NK-92 treated with Interleukin-12 subunit alpha and Interleukin-12 subunit beta, amount 100 ng/mL, for 24 hours (cell line): Measurements from ENCODE around the gene OOSP4A.

Experiments
- DNase-seq: peaks from one replicate; lab custom pipeline; 2025; lab: John Stamatoyannopoulos, UW

OOSP4A gene

GRCh38 chr11:59963733-59964132 lies at the start of gene OOSP4A:
Gene OOSP4A (plus strand): TSS chr11:59964033. CDS start chr11:59964033, 0 bp downstream.
- no peak for DNase-seq

- no peak for DNase-seq
Measured at GRCh38 chr11:59918480-59918879, 45.4 kb upstream of the OOSP4A start.

GRCh38 chr11:59918987-59919589 lies 44.7 kb upstream of the OOSP4A start:
- DNase-seq: no peak

GRCh38 chr11:59923813-59924212 lies 40.0 kb upstream of the OOSP4A start:
- no peak for DNase-seq

DNA sequence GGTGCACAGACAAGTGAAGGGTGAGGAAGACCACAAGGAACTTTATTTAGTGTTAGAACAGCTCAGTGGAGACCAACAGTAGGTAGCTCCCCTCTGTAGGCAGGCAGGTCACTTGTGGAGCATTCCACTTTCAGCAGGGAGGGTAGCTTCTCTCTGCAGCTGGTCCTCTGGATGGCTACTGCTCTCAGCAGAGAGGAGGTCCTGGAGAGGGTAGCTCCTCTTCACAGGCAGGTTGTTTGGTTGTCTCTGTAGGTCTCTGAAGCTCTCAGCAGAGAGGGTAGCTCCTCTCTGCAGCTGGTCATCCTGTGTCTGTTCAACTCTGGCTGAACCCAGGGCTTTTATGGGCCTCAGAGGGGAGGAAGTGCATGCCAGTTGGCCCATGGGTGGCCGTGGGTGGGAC lies 32.1 kb upstream of the OOSP4A start:
- DNase-seq: no peak

DNA sequence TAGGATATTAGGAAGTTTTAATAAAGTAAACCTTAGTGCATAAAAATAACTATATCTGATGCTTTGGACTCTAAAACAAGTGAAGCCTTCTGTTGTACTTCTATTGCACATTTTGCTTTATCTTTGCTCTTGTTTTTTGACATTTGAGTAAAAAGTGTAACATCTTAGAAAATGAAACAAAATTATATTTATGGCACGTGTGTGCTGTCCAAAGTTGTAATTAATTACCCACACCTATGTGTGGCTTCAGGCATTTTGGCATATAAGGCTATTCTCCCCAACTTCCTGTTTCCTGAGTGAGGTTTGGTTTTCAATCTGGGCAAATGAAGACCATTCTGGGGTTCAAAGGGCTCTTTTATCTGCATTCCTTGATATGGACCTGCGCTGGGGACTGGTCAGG lies 25.7 kb upstream of the OOSP4A start, which contains the start of gene OOSP1:
Gene OOSP1, plus strand, starts transcription at position 301 of the 400 bp plus-strand sequence. Its CDS starts 23 bp downstream, at position 324.
- no peak for DNase-seq

- DNase-seq: no peak
Measured at GRCh38 chr11:59938718-59939117, 25.1 kb upstream of the OOSP4A start.

DNA sequence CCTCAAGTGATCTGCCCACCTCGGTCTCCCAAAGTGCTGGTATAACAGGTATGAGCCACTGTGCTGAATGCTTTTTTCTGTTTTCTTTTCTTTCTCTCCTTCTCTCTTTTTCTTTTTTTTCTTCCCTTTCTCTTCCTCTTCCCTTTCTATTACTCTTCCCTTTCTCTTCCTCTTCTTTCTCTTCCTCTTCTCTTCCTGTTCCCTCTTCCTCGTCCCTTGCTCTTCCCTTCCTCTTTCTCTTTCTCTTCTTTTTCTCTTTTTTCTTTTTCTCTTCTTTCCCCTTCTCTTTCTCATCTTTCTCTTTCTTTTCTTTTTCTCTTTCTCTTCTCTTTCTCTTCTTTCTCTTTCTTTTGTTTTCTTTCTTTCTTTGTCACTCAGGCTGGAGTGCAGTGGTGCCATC lies 24.4 kb upstream of the OOSP4A start:
- no peak for DNase-seq

- DNase-seq: no peak
Measured at GRCh38 chr11:59941091-59941490, 22.7 kb upstream of the OOSP4A start.

GRCh38 chr11:59943997-59944714 lies 19.7 kb upstream of the OOSP4A start:
- no peak for DNase-seq

DNA sequence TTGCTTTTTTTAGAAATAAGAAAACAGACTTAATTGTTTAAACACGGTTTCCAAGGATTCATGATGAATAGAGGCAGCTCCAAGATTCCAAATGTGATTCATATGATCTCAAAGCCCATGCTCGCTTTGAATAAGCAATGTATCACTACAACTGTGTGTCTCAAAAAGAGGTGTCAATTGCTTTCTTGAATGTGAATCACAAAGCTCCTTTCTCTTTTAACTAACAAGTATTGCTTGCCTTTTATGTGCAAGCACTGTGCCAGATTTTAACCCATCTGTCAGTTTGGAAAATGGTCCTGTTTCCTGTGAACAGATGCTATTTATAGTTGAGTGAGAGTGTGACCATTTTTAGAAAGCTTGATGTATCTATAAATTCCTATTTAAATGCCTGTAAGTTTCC lies 19.1 kb upstream of the OOSP4A start:
- DNase-seq: no peak

DNA sequence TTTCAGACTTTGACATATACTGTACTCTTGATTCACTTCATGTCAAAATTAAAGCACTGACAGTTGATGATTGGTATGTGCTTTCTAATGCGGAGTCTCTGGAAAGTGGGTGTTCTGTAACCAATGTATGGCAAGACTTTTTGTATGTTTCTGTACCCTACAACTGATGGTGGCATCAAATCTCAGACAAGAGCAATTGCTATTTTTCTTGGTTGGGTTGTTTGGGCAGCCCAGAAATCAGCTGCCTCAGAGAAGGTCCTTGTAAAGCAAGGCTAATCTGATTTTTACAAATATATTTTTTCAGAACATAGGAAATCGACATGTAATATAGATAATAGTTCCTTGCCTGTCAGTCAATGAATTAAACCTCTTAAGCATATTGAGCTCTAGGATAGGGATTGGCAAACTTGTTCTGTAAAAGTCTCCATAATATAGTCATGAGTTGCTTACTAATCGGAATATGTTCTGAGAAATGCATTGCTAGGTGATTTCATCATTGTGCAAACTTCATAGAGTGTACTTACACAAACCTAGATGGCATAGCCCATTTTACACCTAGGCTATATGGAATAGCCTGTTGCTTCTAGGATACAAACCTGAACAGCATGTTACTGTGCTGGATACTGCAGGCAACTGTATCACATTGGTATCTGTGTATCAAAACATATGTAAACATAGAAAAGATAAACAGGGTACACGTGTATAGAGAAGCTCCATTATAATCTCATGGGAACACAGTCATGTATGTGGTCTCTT lies 10.2 kb upstream of the OOSP4A start:
- DNase-seq: no peak

DNA sequence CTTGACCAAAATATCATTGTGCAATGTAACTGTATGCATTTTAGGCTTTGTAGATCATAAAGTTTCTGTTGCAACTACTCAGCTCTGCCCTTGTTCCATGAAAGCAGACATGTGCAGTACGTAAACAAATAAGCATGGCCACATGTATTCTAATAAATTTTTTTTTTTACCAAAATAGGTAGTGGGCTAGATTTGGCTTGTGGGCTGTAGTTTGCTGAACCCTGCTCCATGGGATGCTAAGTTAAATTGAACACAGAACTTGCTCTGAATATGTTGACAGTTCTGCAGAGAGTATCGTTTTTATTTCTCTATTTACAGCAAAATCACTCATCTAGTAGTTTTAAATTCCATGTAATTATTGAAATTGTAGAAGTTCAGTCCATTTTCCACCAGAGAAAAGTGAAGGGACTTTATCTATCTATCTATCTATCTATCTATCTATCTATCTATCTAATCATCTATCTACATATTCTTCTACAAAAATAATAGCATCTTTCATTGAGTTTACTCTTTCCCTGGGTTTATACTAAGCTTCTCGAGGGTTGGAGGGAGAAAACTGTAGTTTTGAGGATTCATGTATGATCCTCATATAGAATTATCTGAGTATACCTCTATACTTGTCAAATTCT lies 9.5 kb upstream of the OOSP4A start:
- no peak for DNase-seq

DNA sequence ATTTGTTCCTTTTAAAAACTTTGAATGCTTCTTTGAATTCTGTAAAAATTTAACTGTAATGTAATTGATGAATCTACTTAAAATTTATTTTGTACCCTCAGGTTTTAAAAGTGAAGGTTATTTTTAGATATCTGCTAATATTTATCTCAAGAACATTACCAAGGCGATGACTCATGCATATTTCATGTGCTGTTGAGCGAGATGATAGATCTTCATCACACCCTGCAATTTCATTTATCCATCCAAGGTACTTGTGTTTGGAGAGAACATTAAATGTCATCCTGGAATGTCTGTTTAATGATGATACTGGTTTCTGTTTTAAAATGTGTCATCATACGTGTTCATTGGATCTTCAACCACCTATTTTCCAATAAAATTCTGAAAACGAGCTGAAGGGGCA lies 6.7 kb upstream of the OOSP4A start:
- DNase-seq: no peak

GRCh38 chr11:59960502-59961381 lies 3.1 kb upstream of the OOSP4A start:
- no peak for DNase-seq

DNA sequence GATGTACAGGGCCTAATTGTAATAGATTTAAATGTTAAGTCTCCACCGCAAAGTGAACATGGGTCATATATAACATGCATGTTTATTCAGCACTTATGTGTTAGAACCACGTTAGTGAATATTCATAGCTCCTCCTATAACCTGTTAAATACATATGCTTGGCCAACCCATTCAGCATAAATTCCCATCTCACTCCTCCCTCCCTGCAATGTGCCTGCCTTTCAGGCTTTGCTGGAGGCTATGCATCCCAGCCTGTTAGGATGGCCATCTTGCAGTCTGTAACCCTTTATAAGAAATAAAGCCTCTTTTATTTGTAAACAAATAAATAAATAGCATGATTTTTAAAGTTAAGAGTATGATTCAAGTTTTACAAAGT lies 1.7 kb upstream of the OOSP4A start:
- no peak for DNase-seq

GRCh38 chr11:59965424-59965823 lies 1.6 kb downstream of the OOSP4A start:
- DNase-seq: no peak

DNA sequence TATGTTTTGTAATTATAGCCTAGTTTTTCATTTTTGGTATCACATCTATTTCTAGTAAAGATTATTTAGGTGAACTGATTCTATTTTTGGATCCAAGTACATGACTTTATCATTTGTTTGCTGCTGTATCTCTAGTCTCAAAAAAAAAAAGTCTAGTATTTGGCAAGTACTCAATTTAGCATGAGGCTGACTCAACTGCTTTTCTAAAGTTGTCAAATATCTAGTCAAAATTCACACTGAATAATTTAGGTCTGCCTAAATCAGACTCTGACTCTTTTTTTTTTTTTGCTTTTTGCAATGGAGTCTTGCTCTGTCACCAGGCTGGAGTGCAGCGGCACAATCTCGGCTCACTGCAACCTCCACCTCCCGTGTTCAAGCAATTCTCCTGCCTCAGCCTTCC lies 2.4 kb downstream of the OOSP4A start:
- DNase-seq: no peak

GRCh38 chr11:59967677-59968394 lies 4.0 kb downstream of the OOSP4A start:
- DNase-seq: no peak

GRCh38 chr11:59968395-59968783 lies 4.6 kb downstream of the OOSP4A start:
- DNase-seq: no peak

- no peak for DNase-seq
Measured at GRCh38 chr11:59973097-59973496, 9.3 kb downstream of the OOSP4A start.
